Liver (tissue), 9 donors: Measurements from ENCODE around the gene USP9X. TPM values are rescaled to one million over a fixed set of nuclear protein-coding genes. Genes with fewer than 3 reads are reported as not detected.

ENCODE experiments used
- DNase-seq: peaks from one replicate; pipeline ENCODE4 v3.0.0-alpha.2; 2017; ENCODE audit warnings: low spot score
- H3K27ac ChIP-seq, 2 donors: one replicate each; pipeline ENCODE4 v1.7.0; 2013; ENCODE audit warnings: inconsistent platforms in 2 of 2, low read length in 2 of 2, control low read depth in 1 of 2, low read depth in 1 of 2, mild to moderate bottlenecking in 1 of 2
- H3K27me3 ChIP-seq, 4 donors: one replicate each; pipeline versions ENCODE4 v1.6.1 to v1.7.0; 2013; ENCODE audit warnings: low read length in 3 of 4, inconsistent platforms in 1 of 4, mild to moderate bottlenecking in 1 of 4, moderate library complexity in 1 of 4; ENCODE audit not compliant: control insufficient read depth in 4 of 4, insufficient read depth in 4 of 4
- H3K36me3 ChIP-seq, 4 donors: one replicate each; pipeline versions ENCODE4 v1.6.1 to v1.7.0; 2013; ENCODE audit warnings: low read length in 3 of 4, mild to moderate bottlenecking in 3 of 4, low read depth in 1 of 4, moderate library complexity in 1 of 4; ENCODE audit not compliant: control insufficient read depth in 4 of 4, insufficient read depth in 3 of 4
- H3K4me1 ChIP-seq, 4 donors: one replicate each; pipeline versions ENCODE4 v1.6.1 to v1.7.0; 2013; ENCODE audit warnings: low read length in 3 of 4, mild to moderate bottlenecking in 3 of 4, moderate library complexity in 1 of 4; ENCODE audit not compliant: control insufficient read depth in 4 of 4, insufficient read depth in 4 of 4
- H3K4me3 ChIP-seq, 3 donors: one replicate each; pipeline versions ENCODE4 v1.6.1 to v1.7.0; 2013; ENCODE audit warnings: low read length in 3 of 3, control low read depth in 1 of 3, low read depth in 1 of 3, mild to moderate bottlenecking in 1 of 3
- H3K9ac ChIP-seq, 2 donors: one replicate each; pipeline ENCODE4 v1.7.0; 2013; ENCODE audit warnings: low read length in 2 of 2, mild to moderate bottlenecking in 2 of 2, moderate library complexity in 2 of 2, control low read depth in 1 of 2, low read depth in 1 of 2
- H3K9me3 ChIP-seq, 4 donors: one replicate each; pipeline versions ENCODE4 v1.6.1 to v1.7.0; 2013; ENCODE audit warnings: low read length in 3 of 4; ENCODE audit not compliant: control insufficient read depth in 4 of 4
- EGR1 ChIP-seq, 2 donors: IDR thresholded peaks; 2 replicates each; pipeline ENCODE4 v1.6.1; 2016 to 2018; ENCODE audit warnings: antibody characterized with exemption in 2 of 2, low read depth in 2 of 2
- FOXA1 ChIP-seq: IDR thresholded peaks from 2 replicates; pipeline ENCODE4 v1.6.1; 2016; ENCODE audit warnings: antibody characterized with exemption
- GABPA ChIP-seq, 2 donors: IDR thresholded peaks in 1 of 2; conservative IDR thresholded peaks in 1 of 2; 2 replicates each; pipeline ENCODE4 v1.6.1; 2016; ENCODE audit warnings: antibody characterized with exemption in 2 of 2, mild to moderate bottlenecking in 1 of 2, moderate library complexity in 1 of 2
- HNF4A ChIP-seq, 2 donors: conservative IDR thresholded peaks; 2 replicates each; pipeline ENCODE4 v1.6.1; 2016; ENCODE audit warnings: antibody characterized with exemption in 2 of 2, mild to moderate bottlenecking in 2 of 2
- HNF4G ChIP-seq: IDR thresholded peaks from 2 replicates; pipeline ENCODE4 v1.6.1; 2016; ENCODE audit warnings: antibody characterized with exemption
- JUND ChIP-seq, 2 donors: IDR thresholded peaks; 2 replicates each; pipeline ENCODE4 v1.6.1; 2016; ENCODE audit warnings: antibody characterized with exemption in 2 of 2
- RAD21 ChIP-seq, 2 donors: IDR thresholded peaks; 2 replicates each; pipeline ENCODE4 v1.6.1; 2016; ENCODE audit warnings: antibody characterized with exemption in 2 of 2, mild to moderate bottlenecking in 2 of 2
- RXRA ChIP-seq, 2 donors: IDR thresholded peaks; 2 replicates each; pipeline ENCODE4 v1.6.1; 2017 to 2018; ENCODE audit warnings: antibody characterized with exemption in 2 of 2, mild to moderate bottlenecking in 1 of 2
- SP1 ChIP-seq: IDR thresholded peaks from 2 replicates; pipeline ENCODE4 v1.6.1; 2018; ENCODE audit warnings: antibody characterized with exemption, mild to moderate bottlenecking
- TAF1 ChIP-seq: conservative IDR thresholded peaks from 2 replicates; pipeline ENCODE4 v1.6.1; 2016; ENCODE audit warnings: antibody characterized with exemption, mild to moderate bottlenecking
- YY1 ChIP-seq: IDR thresholded peaks from 2 replicates; pipeline ENCODE4 v1.6.1; 2016; ENCODE audit warnings: antibody characterized with exemption, mild to moderate bottlenecking
- WGBS: extraction: QIAGEN DNeasy Blood & Tissue Kit; methylation state at CpG from one replicate; pipeline ENCODE4 v1.1.7; 2013; 5-methylcytosine and 5-hydroxymethylcytosine counted together
- polyA plus RNA-seq, 2 donors: library from polyadenylated mRNA; stranded (reverse) in 1 of 2; unstranded in 1 of 2; fragments of 200-250 nt in 1 of 2; fragments of >200 nt in 1 of 2; fragmentation: Nextera tagmentation in 1 of 2; extraction: Ambion mirVana in 1 of 2; gene quantifications; one replicate each; pipeline versions ENCODE4 v1.2.1 to v1.2.3, GENCODE V29; 2013 to 2015
- total RNA-seq, 2 donors: library from RNA; depleted of rRNA; stranded (reverse); fragments of >200 nt; gene quantifications; one replicate each; pipeline ENCODE4 v1.2.3, GENCODE V29; 2014
- TF ChIP-seq, protein P1 (sequence below): IDR thresholded peaks from 2 replicates; pipeline ENCODE4 v1.6.1; 2016; ENCODE audit warnings: antibody characterized with exemption
- TF ChIP-seq, protein P2 (sequence below): IDR thresholded peaks from 2 replicates; pipeline ENCODE4 v1.6.1; 2016; ENCODE audit warnings: antibody characterized with exemption
- TF ChIP-seq, protein P3 (sequence below): IDR thresholded peaks from 2 replicates; pipeline ENCODE4 v1.6.1; 2016; ENCODE audit warnings: antibody characterized with exemption
- TF ChIP-seq, protein P4 (sequence below): fragments of 150-350 bp; IDR thresholded peaks from 2 replicates; pipeline ENCODE4 v1.5.1; 2017; ENCODE audit warnings: improper control_type of control experiment, low read depth, low read length; ENCODE audit not compliant: missing input control
- donor health status: healthy.
- donor health status: healthy.
- donor health status: healthy.
- donor health status: healthy.
- donor health status: healthy.

USP9X gene
- total and polyA plus RNA-seq, 4 donors = 13.4 to 117 (median 60.9) TPM

DNA sequence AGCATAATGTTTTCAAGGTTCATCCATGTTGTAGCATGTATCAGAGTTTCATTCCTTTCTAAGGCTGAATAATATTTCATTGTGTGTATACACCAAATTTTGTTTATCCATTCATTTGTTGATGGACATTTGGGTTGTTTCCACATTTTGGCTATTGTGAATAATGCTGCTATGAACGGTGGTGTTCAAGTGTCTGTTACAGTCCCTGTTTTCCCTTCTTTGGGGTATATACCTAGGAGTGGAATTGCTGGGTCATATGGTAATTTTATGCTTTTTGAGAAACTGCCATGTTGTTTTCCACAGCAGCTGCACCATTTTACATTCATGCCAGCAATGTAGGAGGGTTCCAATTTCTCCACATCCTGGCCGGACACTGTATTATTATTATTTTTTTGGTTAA, 3.4 kb upstream of the USP9X start:
- 93% methylated on average over 2 of the region's 2 CpGs for WGBS
- Histone ChIP-seq H3K27me3 (no peaks in the 10 kb centered on the region), H3K9ac (no peak overlapping the region), H3K9me3 (no peaks in the 10 kb centered on the region), H3K4me3 (no peak overlapping the region), H3K36me3 (no peaks in the 10 kb centered on the region), H3K4me1 (peaks cover 0 to 15% (median 3%) of the 10 kb centered on the region in 4 donors), H3K27ac (no peak overlapping the region)
- no peak for TF ChIP-seq RAD21 (IDR thresholded peaks at IDR 0.05)
- TF ChIP-seq HNF4A (conservative IDR thresholded peaks at IDR 0.05) = no peak
- TF ChIP-seq FOXA1 = no peak
- TF ChIP-seq, protein P1, sequence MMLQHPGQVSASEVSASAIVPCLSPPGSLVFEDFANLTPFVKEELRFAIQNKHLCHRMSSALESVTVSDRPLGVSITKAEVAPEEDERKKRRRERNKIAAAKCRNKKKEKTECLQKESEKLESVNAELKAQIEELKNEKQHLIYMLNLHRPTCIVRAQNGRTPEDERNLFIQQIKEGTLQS = no peak
- no peak for TF ChIP-seq EGR1 (IDR thresholded peaks at IDR 0.05; ENCODE audit: low read depth in 2 of 2)
- TF ChIP-seq, protein P2, sequence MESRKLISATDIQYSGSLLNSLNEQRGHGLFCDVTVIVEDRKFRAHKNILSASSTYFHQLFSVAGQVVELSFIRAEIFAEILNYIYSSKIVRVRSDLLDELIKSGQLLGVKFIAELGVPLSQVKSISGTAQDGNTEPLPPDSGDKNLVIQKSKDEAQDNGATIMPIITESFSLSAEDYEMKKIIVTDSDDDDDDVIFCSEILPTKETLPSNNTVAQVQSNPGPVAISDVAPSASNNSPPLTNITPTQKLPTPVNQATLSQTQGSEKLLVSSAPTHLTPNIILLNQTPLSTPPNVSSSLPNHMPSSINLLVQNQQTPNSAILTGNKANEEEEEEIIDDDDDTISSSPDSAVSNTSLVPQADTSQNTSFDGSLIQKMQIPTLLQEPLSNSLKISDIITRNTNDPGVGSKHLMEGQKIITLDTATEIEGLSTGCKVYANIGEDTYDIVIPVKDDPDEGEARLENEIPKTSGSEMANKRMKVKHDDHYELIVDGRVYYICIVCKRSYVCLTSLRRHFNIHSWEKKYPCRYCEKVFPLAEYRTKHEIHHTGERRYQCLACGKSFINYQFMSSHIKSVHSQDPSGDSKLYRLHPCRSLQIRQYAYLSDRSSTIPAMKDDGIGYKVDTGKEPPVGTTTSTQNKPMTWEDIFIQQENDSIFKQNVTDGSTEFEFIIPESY = no peak
- TF ChIP-seq JUND (IDR thresholded peaks at IDR 0.05) = no peak
- TF ChIP-seq RXRA (IDR thresholded peaks at IDR 0.05) = no peak
- TF ChIP-seq, protein P3, sequence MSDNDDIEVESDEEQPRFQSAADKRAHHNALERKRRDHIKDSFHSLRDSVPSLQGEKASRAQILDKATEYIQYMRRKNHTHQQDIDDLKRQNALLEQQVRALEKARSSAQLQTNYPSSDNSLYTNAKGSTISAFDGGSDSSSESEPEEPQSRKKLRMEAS = no peak
- no peak for TF ChIP-seq GABPA (IDR thresholded peaks at IDR 0.05 in 1 of 2, conservative IDR thresholded peaks at IDR 0.05 in 1 of 2)
- TF ChIP-seq HNF4G = no peak
- no peak for TF ChIP-seq TAF1
- TF ChIP-seq, protein P4, sequence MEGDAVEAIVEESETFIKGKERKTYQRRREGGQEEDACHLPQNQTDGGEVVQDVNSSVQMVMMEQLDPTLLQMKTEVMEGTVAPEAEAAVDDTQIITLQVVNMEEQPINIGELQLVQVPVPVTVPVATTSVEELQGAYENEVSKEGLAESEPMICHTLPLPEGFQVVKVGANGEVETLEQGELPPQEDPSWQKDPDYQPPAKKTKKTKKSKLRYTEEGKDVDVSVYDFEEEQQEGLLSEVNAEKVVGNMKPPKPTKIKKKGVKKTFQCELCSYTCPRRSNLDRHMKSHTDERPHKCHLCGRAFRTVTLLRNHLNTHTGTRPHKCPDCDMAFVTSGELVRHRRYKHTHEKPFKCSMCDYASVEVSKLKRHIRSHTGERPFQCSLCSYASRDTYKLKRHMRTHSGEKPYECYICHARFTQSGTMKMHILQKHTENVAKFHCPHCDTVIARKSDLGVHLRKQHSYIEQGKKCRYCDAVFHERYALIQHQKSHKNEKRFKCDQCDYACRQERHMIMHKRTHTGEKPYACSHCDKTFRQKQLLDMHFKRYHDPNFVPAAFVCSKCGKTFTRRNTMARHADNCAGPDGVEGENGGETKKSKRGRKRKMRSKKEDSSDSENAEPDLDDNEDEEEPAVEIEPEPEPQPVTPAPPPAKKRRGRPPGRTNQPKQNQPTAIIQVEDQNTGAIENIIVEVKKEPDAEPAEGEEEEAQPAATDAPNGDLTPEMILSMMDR = no peak
- no peak for TF ChIP-seq YY1
- no peak for DNase-seq

DNA sequence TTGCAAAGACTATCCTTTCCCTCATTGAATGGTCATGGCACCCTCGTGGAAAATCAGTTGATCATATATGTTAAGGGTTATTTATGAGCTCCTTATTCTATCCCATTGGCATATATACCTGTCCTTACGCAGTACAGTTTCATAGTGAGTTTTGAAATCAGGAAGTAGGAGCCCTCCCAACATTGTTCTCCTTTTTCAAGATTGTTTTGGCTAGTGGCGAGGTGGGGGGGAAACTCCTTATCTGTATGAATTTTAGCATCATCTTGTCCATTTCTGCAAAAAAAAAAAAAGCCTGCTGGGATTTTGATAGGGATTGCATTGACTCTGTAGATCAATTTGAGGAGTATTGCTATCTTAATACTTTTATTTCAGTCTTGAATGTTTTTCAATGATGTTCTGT, 2.5 kb upstream of the USP9X start:
- Histone ChIP-seq H3K36me3 (no peaks in the 10 kb centered on the region), H3K9ac (no peak overlapping the region), H3K4me1 (peaks cover 0 to 17% (median 10%) of the 10 kb centered on the region in 4 donors), H3K9me3 (no peaks in the 10 kb centered on the region), H3K27ac (no peak overlapping the region), H3K27me3 (no peaks in the 10 kb centered on the region), H3K4me3 (no peak overlapping the region)
- TF ChIP-seq, protein P2 = no peak
- TF ChIP-seq RAD21 (IDR thresholded peaks at IDR 0.05) (no peak), SP1 (no peak), TAF1 (no peak)
- 84% methylated on average over 3 of the region's 3 CpGs for WGBS
- no peak for DNase-seq
